GM19372 (cell line): ENCODE measurements around the gene SLC25A17.
"Not testable (repeated sequence)": the region's sequence is repeated elsewhere in the genome, so short reads cannot be mapped to it uniquely, and the experiment has no call there.

Experiments
- ATAC-seq: cut with Tn5 transposase; IDR thresholded peaks from one replicate; pipeline ENCODE4 v1.9.1; 2021; ENCODE audit warnings: mild to moderate bottlenecking, low read depth, moderate library complexity; ENCODE audit not compliant: unreplicated experiment

SLC25A17 gene

GRCh38 chr22:40723396-40723933 lies 95.7 kb downstream of the SLC25A17 start:
- no peak for ATAC-seq

DNA sequence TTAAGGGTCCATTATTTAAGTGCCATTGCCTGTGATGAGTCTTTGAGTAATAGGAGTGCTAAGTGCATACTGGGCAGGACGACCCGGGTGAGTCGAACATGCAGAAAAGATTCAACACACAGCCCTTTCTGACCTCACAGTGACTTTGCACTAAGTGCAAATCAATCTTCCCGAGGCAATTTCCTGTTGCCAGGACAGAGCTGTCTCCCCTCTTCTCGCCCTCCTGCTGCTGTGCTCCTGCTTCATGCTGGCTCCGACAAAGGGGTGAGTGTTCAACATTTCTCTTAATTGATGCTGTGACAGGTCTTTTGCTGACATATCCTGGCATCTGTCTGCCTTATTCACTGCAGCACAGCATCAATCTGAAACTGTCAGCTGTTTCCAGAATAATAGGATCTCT lies 97.9 kb downstream of the SLC25A17 start:
- no peak for ATAC-seq

DNA sequence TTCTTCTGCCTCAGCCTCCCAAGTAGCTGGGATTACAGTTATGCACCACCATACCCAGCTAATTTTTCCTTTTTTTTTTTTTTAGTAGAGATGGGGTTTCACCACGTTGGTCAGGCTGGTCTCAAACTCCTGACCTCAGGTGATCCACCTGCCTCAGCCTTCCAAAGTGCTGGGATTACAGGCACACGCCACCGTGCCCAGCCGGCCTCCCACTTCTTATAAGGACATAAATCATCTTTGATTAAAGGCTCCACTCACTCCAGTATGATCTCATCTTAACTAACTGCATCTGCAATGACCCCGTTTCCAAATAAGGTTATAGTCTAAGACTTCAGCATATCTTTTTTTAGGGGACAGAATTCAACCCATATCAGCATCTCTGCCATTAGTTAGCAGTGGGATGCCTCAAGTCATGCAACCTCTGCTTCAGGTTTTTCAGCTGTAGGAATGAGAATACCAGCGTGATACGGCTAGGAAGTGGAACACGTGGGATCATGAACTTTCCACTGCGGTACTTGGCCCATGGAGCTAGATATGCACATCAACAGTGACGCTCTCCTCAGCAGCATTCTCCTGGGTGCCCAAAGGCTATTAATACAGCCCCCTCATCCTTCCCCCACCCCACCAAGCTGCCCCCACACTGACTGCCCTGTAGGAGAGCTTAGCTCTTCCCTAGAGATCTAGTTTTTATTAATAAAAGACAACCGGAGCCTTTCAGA lies 98.4 kb downstream of the SLC25A17 start:
- ATAC-seq, result no peak

DNA sequence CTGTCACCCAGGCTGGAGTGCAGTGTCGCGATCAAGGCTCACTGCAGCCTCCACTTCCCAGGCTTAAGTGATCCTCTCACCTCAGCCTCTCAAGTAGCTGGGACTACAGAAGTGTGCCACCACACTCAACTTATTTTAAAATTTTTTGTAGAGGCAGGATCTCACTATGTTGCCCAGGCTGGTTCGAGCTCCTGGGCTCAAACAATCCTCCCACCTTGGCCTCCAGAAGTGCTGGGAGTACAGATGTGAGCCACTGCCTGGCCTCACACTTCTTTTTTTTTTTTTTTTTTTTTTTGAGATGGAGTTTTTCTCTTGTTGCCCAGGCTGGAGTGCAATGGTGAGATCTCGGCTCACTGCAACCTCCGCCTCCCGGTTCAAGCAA lies 99.0 kb downstream of the SLC25A17 start:
- ATAC-seq, result not testable (repeated sequence)
